ENCODE data around the gene CNDP2.

CNDP2 gene

DNA sequence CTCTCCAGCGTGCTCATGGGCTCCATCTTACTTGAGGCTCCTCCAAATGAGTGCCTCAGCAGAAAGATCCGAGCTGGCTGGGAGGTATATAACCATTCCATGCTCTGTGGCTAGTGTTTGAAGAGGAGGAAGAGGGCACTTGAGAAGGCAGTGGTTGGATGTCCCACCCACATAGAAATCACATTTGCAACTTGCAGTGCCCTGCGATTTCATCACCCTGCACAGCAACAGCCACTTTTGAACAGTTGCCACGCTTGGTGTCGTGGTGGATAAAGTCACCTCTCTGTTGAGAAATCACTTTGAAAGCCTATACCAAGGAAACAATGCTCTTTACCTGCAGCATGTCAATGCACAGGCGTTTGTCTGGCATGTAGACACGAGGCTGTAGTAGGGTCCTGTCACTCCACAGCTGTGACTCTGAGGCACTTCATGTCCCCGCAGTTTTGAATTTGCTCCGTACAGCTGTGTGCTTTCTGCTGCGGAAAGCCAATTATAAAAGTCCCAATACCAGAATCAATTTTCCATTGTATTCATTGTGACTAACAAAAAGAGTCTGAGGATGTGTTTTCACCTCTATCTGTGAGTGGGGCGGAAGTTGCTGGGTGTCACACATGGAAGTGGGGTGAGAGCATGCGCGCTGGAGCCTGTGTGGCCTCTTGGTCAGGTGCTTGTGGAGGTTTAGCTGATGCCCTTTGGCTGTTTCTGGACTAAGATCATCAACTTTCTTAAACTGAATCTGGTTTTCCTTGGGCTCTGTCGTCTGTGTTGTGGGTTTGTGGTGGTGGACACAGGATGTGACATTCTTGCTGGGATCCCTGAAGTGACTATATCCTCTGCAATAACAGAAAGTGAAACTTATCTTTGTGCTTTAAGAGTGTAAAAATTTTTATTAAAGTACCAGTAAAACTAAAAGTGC lies 2.8 kb downstream of the CNDP2 start:
- TF ChIP-seq, protein P1, sequence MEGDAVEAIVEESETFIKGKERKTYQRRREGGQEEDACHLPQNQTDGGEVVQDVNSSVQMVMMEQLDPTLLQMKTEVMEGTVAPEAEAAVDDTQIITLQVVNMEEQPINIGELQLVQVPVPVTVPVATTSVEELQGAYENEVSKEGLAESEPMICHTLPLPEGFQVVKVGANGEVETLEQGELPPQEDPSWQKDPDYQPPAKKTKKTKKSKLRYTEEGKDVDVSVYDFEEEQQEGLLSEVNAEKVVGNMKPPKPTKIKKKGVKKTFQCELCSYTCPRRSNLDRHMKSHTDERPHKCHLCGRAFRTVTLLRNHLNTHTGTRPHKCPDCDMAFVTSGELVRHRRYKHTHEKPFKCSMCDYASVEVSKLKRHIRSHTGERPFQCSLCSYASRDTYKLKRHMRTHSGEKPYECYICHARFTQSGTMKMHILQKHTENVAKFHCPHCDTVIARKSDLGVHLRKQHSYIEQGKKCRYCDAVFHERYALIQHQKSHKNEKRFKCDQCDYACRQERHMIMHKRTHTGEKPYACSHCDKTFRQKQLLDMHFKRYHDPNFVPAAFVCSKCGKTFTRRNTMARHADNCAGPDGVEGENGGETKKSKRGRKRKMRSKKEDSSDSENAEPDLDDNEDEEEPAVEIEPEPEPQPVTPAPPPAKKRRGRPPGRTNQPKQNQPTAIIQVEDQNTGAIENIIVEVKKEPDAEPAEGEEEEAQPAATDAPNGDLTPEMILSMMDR (IDR thresholded peaks at IDR 0.05; ENCODE audit: insufficient read depth, low read depth, low read length, missing control alignments), result no peak
- peak overlapping the region; percentile 77 for H3K4me3 ChIP-seq (ENCODE audit: low read depth, low read length)
- DNase-seq (ENCODE audit: low read depth), result peak; percentile 89

DNA sequence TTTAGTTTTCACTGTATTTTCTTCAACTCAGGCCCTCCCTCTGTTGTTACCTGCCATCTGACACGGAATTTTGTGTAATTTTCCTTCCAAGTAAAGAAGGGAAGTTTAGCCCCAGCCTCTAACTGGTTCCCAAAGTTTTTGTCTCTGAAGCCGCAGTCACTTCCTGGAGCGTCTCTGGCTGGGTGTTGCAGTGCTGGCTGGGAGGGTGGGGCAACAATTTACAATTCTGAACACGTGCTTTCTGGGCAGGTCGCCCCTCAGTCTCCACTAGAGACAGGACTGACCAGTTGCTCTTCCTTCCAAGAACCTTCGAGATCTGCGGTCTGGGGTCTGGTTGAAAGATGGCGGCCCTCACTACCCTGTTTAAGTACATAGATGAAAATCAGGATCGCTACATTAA lies 3.5 kb downstream of the CNDP2 start:
- peak overlapping the region; percentile 77 for H3K4me3 ChIP-seq (ENCODE audit: low read depth, low read length)
- DNase-seq (ENCODE audit: low read depth), result peak; percentile 86
- TF ChIP-seq, protein P1 (IDR thresholded peaks at IDR 0.05; ENCODE audit: insufficient read depth, low read depth, low read length, missing control alignments), result no peak

DNA sequence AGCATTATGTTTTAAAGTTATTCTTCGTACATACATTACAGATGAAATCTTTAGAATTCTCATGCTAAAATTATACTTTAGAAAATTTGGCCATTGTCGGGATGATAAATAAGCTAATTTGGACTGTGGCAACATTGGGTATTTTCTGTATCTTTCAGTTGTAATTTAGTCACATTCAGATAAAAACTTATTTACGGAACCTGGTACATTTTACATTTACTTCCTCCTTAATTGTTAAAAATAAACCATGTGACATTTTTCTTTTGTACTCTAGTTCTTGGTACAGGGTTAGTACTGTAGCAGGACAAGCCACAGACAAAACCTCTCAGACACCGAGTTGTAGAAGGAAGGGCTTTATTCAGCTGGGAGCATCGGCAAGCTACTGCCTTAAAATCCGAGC lies 4.2 kb downstream of the CNDP2 start:
- no peak for DNase-seq (ENCODE audit: low read depth)
- TF ChIP-seq, protein P1 (IDR thresholded peaks at IDR 0.05; ENCODE audit: insufficient read depth, low read depth, low read length, missing control alignments), result no peak
- peak overlapping the region; percentile 77 for H3K4me3 ChIP-seq (ENCODE audit: low read depth, low read length)

DNA sequence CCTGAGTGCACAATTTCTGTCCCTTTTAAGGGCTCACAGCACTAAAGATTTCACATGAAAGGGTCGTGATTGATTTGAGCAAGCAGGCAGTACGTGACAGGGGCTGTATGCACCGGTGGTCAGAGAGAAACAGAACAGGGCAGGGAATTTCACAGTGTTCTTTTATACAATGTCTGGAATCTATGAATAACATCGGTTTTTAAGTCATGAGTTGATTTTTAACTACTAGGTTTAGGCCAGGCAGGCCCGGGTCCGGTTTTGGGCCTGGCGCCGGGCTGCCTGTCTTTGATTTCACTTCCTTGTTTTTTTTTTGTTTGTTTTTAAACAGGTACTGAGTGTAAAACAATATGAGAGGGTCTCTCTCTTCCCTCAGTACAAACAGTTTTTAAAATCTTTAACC lies 4.6 kb downstream of the CNDP2 start:
- DNase-seq (ENCODE audit: low read depth), result peak; percentile 22
- peak overlapping the region; percentile 77 for H3K4me3 ChIP-seq (ENCODE audit: low read depth, low read length)

DNA sequence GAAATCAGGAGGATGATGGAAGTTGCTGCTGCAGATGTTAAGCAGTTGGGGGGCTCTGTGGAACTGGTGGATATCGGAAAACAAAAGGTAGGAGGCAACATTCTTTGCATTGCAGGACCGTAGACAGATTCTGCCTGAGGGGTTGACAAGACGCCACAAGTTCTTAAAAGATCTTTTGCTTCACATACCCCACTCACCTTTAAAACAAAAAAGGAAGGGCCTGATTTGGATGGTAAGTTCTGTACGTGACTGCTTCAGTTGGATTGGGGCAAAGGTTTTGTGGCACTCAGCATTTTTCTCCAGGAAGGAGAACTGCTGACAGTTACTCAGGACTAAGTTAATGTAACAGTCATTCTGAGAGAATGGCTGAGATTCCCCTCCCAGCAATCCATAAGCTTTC lies 5.2 kb downstream of the CNDP2 start:
- no peak for DNase-seq (ENCODE audit: low read depth)
- H3K4me3 ChIP-seq (ENCODE audit: low read depth, low read length), result peak overlapping the region; percentile 77
- TF ChIP-seq, protein P1 (IDR thresholded peaks at IDR 0.05; ENCODE audit: insufficient read depth, low read depth, low read length, missing control alignments), result no peak

DNA sequence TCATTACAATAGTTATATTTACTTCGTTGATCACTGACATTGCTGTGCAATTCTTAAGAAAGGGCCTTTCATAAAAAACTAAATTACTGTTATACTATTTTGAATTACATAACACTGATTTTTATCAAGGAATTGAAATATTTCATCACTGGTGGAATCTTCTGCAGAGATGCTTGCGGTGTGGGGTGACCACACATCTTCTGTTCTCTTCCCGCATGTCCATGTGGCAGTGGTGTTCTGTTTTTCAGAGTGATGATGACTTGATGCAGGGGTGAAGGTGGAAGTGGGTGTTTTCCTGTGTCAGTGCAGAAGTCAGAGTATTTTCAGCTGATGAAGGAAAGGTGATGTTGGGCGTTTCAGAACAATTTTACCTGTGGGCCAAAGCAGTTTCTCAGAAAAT lies 7.0 kb downstream of the CNDP2 start:
- H3K4me3 ChIP-seq (ENCODE audit: low read depth, low read length), result no peak overlapping the region

DNA sequence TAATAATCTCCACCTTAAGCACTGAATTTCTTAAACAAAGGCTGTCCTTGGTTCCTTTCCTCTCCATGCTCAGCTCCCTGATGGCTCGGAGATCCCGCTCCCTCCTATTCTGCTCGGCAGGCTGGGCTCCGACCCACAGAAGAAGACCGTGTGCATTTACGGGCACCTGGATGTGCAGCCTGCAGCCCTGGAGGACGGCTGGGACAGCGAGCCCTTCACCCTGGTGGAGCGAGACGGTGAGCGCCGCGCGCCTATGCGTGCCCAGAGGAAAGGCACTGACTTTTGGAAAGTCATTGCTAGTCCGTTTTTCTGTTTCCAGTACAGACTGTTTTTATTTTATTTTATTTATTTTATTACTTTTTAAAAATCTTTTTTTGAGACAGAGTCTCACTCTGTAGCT lies 9.6 kb downstream of the CNDP2 start:
- no peak overlapping the region for H3K4me3 ChIP-seq (ENCODE audit: low read depth, low read length)
- TF ChIP-seq, protein P1 (IDR thresholded peaks at IDR 0.05; ENCODE audit: insufficient read depth, low read depth, low read length, missing control alignments), result no peak

More for the DNA sequence above, 7.0 kb downstream of the CNDP2 start:
- TF ChIP-seq, protein P1 (IDR thresholded peaks at IDR 0.05; ENCODE audit: insufficient read depth, low read depth, low read length, missing control alignments), result no peak
- no peak for DNase-seq (ENCODE audit: low read depth)

More for the DNA sequence above, 9.6 kb downstream of the CNDP2 start:
- DNase-seq (ENCODE audit: low read depth), result no peak
